ENCODE results near the gene ACP1.

The ACP1 gene

DNA sequence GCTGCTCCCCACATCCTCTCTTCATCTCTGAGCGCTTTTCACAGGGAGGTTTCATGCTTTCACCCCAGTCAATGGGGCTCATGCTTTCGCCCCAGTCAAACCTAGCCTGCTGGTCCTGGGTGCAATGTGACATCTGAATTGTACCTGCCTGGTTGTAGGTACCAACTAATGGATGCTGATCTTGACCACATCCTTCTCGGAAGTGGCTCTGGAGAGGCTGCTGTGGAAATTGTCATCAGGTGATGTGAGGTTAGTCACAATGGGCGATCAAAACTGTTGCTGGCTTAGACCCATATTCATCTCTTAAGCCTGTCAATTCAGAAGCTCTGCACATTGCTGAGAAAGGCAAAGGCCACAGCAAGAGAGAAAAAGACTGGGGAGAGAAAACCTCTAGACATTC, 55.8 kb downstream of the ACP1 start:
- peaks cover 18% of the 10 kb centered on the region for H3K4me1 ChIP-seq (ENCODE audit: control insufficient read depth, insufficient read depth, low read length)
- H3K36me3 ChIP-seq (ENCODE audit: control insufficient read depth, insufficient read depth, low read length): no peaks in the 10 kb centered on the region
- WGBS, 2 experiments: 94 to 96% methylated on average over 4 of the region's 4 CpGs
- no peaks in the 10 kb centered on the region for H3K9me3 ChIP-seq (ENCODE audit: control insufficient read depth, low read length)
- H3K27ac ChIP-seq (ENCODE audit: insufficient read depth, low read depth, low read length, poor library complexity, severe bottlenecking): no peak overlapping the region
- H3K27me3 ChIP-seq (ENCODE audit: control insufficient read depth, insufficient read depth, low read length, poor library complexity, severe bottlenecking): no peaks in the 10 kb centered on the region
- H3K4me3 ChIP-seq (ENCODE audit: insufficient read depth, low read depth, low read length): no peak overlapping the region

DNA sequence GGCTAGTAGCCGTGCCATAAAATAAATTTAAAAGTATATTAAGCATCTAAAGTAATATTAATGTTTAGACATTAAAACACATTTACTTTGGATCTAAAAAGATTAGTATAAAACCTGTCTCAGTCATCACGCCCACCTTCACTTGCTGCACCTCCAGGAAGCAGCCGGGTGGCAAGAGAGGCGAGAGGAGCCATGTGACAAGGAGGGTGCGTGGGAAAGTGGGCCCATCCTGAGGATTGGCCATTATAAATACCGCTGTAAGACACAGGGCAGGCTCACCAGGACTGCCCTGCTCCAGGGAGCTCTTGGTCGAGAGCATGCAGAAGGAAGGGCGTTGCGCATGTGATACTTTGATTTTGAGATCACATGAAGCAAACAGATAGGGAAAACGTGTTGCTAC, 57.6 kb downstream of the ACP1 start:
- no peak overlapping the region for H3K4me3 ChIP-seq (ENCODE audit: insufficient read depth, low read depth, low read length)
- H3K36me3 ChIP-seq (ENCODE audit: control insufficient read depth, insufficient read depth, low read length): no peaks in the 10 kb centered on the region
- no peaks in the 10 kb centered on the region for H3K27me3 ChIP-seq (ENCODE audit: control insufficient read depth, insufficient read depth, low read length, poor library complexity, severe bottlenecking)
- H3K4me1 ChIP-seq (ENCODE audit: control insufficient read depth, insufficient read depth, low read length): peaks cover 12% of the 10 kb centered on the region
- no peak overlapping the region for H3K27ac ChIP-seq (ENCODE audit: insufficient read depth, low read depth, low read length, poor library complexity, severe bottlenecking)
- H3K9me3 ChIP-seq (ENCODE audit: control insufficient read depth, low read length): no peaks in the 10 kb centered on the region
- 92 to 94% methylated on average over 9 of the region's 10 CpGs for WGBS, 2 experiments

DNA sequence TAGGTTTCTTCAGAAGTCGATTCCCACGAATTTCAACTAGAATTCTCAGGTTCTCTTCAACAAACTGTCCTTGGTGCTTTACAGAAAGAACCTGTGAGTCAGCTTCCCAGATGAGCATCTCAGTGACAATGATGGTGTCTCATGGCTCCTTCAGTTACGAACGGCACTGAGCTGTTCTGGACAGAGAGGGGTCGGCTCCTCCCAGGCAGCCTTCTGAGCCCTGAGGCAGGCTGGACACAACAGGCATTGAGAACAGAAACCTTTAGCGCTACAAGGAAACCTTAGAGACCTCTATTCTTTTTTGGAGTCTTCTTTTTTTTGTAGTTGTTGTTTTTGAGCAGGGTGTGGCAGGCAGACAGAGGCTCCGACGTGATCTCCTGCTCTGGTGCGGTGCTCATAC, 58.3 kb downstream of the ACP1 start:
- Histone ChIP-seq H3K4me1 (ENCODE audit: control insufficient read depth, insufficient read depth, low read length) (peaks cover 6% of the 10 kb centered on the region), H3K27ac (ENCODE audit: insufficient read depth, low read depth, low read length, poor library complexity, severe bottlenecking) (no peak overlapping the region), H3K27me3 (ENCODE audit: control insufficient read depth, insufficient read depth, low read length, poor library complexity, severe bottlenecking) (no peaks in the 10 kb centered on the region), H3K9me3 (ENCODE audit: control insufficient read depth, low read length) (no peaks in the 10 kb centered on the region), H3K4me3 (ENCODE audit: insufficient read depth, low read depth, low read length) (no peak overlapping the region), H3K36me3 (ENCODE audit: control insufficient read depth, insufficient read depth, low read length) (no peaks in the 10 kb centered on the region)
- WGBS, 2 experiments: 79 to 92% methylated on average over 6 to 8 of the region's 9 CpGs

All from ectodermal cell (in vitro differentiated cells).